DND-41 (cell line): Measurements from ENCODE around the gene DHX57.

ENCODE experiments used
- CTCF ChIP-seq: IDR thresholded peaks from 2 replicates; pipeline ENCODE4 v1.5.1; 2012; ENCODE audit warnings: borderline replicate concordance, low read length, moderate library complexity, mild to moderate bottlenecking; ENCODE audit not compliant: poor library complexity, severe bottlenecking; ENCODE audit errors: extremely low read depth
- EZH2 ChIP-seq: IDR thresholded peaks from 3 replicates; pipeline ENCODE4 v1.6.1; 2012; ENCODE audit warnings: borderline replicate concordance, low read depth, mild to moderate bottlenecking, moderate library complexity, low read length, inconsistent platforms; ENCODE audit not compliant: severe bottlenecking

- TF ChIP-seq EZH2 (no peak), CTCF (no peak)
Observed at GRCh38 chr2:38776531-38776930, 99.2 kb downstream of the DHX57 start.
